ENCODE results near the gene GALNT17. TPM values are rescaled to one million over a fixed set of nuclear protein-coding genes. Genes with fewer than 3 reads are reported as not detected.

The GALNT17 gene
- polyA plus RNA-seq, 1 donor (not counting 4 experiments of a cell fraction or from before 2014, with no cell fraction given), result not detected

DNA sequence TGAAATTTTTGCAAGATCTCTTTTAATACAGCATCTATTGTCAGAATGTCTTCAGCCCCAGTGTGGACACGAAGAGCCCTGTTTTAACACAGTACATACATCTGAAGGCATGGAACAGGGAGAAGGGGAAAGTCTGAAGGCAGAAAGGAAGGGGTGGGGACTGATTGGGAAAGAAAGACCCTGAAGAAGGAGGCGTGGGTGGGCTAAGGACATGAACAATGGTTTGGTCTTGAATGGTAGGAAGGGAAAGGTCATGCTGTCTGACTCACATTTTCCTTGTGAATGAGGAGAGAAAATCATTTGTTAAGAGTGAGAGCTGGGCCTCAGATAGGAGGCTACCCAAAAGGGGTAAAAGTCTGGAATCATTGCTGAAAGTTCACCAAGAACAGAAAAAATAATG lies 297.1 kb downstream of the GALNT17 start:
- TF ChIP-seq, protein P1, sequence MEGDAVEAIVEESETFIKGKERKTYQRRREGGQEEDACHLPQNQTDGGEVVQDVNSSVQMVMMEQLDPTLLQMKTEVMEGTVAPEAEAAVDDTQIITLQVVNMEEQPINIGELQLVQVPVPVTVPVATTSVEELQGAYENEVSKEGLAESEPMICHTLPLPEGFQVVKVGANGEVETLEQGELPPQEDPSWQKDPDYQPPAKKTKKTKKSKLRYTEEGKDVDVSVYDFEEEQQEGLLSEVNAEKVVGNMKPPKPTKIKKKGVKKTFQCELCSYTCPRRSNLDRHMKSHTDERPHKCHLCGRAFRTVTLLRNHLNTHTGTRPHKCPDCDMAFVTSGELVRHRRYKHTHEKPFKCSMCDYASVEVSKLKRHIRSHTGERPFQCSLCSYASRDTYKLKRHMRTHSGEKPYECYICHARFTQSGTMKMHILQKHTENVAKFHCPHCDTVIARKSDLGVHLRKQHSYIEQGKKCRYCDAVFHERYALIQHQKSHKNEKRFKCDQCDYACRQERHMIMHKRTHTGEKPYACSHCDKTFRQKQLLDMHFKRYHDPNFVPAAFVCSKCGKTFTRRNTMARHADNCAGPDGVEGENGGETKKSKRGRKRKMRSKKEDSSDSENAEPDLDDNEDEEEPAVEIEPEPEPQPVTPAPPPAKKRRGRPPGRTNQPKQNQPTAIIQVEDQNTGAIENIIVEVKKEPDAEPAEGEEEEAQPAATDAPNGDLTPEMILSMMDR (optimal IDR thresholded peaks at IDR 0.05 in 1 of 3, IDR thresholded peaks at IDR 0.05 in 1 of 3, conservative IDR thresholded peaks at IDR 0.05 in 1 of 3; ENCODE audit: extremely low read depth in 1 of 3, insufficient read depth in 2 of 3, low read length in 3 of 3), result no peak
- TF ChIP-seq EZH2 (IDR thresholded peaks at IDR 0.05; ENCODE audit: low read length), result no peak
- H3K27me3 ChIP-seq (ENCODE audit: control insufficient read depth, extremely low read depth, insufficient read depth, low read length), result no peaks in the 10 kb centered on the region
- no peak overlapping the region for H3K4me3 ChIP-seq (ENCODE audit: control insufficient read depth in 2 of 3, extremely low read depth in 1 of 3, insufficient read depth in 2 of 3, low read depth in 1 of 3, low read length in 3 of 3)
- no peaks in the 10 kb centered on the region for H3K9me1 ChIP-seq (ENCODE audit: control insufficient read depth, extremely low read depth, insufficient read depth, low read length)
- no peaks in the 10 kb centered on the region for H3K4me1 ChIP-seq (ENCODE audit: control insufficient read depth, extremely low read depth, insufficient read depth, low read length)
- no peak overlapping the region for H2AFZ ChIP-seq (ENCODE audit: control insufficient read depth, low read length)
- no peak overlapping the region for H3K27ac ChIP-seq (ENCODE audit: control insufficient read depth, insufficient read depth, low read length)
- no peaks in the 10 kb centered on the region for H3K36me3 ChIP-seq (ENCODE audit: control insufficient read depth in 2 of 2, extremely low read depth in 1 of 2, insufficient read depth in 2 of 2, low read length in 2 of 2)
- H3K9ac ChIP-seq (ENCODE audit: control insufficient read depth, extremely low read depth, insufficient read depth, low read length), result no peak overlapping the region
- no peaks in the 10 kb centered on the region for H3K79me2 ChIP-seq (ENCODE audit: control insufficient read depth, insufficient read depth, low read length)
- H3K4me2 ChIP-seq (ENCODE audit: control insufficient read depth, extremely low read depth, insufficient read depth, low read depth, low read length), result no peak overlapping the region
- FAIRE-seq (no peak), DNase-seq (ENCODE audit: low read depth, low spot score) (no peak)
- dilution Hi-C loops (cut with MboI; ENCODE audit: extremely low pct_ligation_motif_present, low sequenced_read_pairs), result no loop called here
- H4K20me1 ChIP-seq (ENCODE audit: control insufficient read depth, extremely low read depth, insufficient read depth, low read length), result no peaks in the 10 kb centered on the region
- H3K9me3 ChIP-seq (ENCODE audit: control insufficient read depth, low read depth, low read length), result peaks cover 5% of the 10 kb centered on the region

GRCh38 chr7:71430246-71430645 lies 298.3 kb downstream of the GALNT17 start:
- Histone ChIP-seq H3K9ac (ENCODE audit: control insufficient read depth, extremely low read depth, insufficient read depth, low read length) (no peak overlapping the region), H3K36me3 (ENCODE audit: control insufficient read depth in 2 of 2, extremely low read depth in 1 of 2, insufficient read depth in 2 of 2, low read length in 2 of 2) (no peaks in the 10 kb centered on the region), H2AFZ (ENCODE audit: control insufficient read depth, low read length) (no peak overlapping the region), H3K4me2 (ENCODE audit: control insufficient read depth, extremely low read depth, insufficient read depth, low read depth, low read length) (no peak overlapping the region), H3K9me3 (ENCODE audit: control insufficient read depth, low read depth, low read length) (peaks cover 5% of the 10 kb centered on the region), H3K79me2 (ENCODE audit: control insufficient read depth, insufficient read depth, low read length) (no peaks in the 10 kb centered on the region), H3K9me1 (ENCODE audit: control insufficient read depth, extremely low read depth, insufficient read depth, low read length) (no peaks in the 10 kb centered on the region), H3K4me1 (ENCODE audit: control insufficient read depth, extremely low read depth, insufficient read depth, low read length) (no peaks in the 10 kb centered on the region), H3K4me3 (ENCODE audit: control insufficient read depth in 2 of 3, extremely low read depth in 1 of 3, insufficient read depth in 2 of 3, low read depth in 1 of 3, low read length in 3 of 3) (no peak overlapping the region), H3K27ac (ENCODE audit: control insufficient read depth, insufficient read depth, low read length) (no peak overlapping the region), H3K27me3 (ENCODE audit: control insufficient read depth, extremely low read depth, insufficient read depth, low read length) (no peaks in the 10 kb centered on the region), H4K20me1 (ENCODE audit: control insufficient read depth, extremely low read depth, insufficient read depth, low read length) (no peaks in the 10 kb centered on the region)
- FAIRE-seq, result no peak
- TF ChIP-seq, protein P1 (optimal IDR thresholded peaks at IDR 0.05 in 1 of 3, IDR thresholded peaks at IDR 0.05 in 1 of 3, conservative IDR thresholded peaks at IDR 0.05 in 1 of 3; ENCODE audit: extremely low read depth in 1 of 3, insufficient read depth in 2 of 3, low read length in 3 of 3), result no peak
- no peak for TF ChIP-seq EZH2 (IDR thresholded peaks at IDR 0.05; ENCODE audit: low read length)
- no peak for DNase-seq (ENCODE audit: low read depth, low spot score)
- dilution Hi-C loops (cut with MboI; ENCODE audit: extremely low pct_ligation_motif_present, low sequenced_read_pairs), result no loop called here
